Mesendoderm (in vitro differentiated cells): ENCODE results near the gene CDH8.

Experiments
- DNase-seq: peaks from one replicate; pipeline ENCODE4 v3.0.0; 2013
- H2AK5ac ChIP-seq: 2 replicates; pipeline ENCODE4 v1.6.1; 2013; ENCODE audit warnings: low read length, inconsistent platforms
- H2BK120ac ChIP-seq: 2 replicates; pipeline ENCODE4 v1.6.1; 2013; ENCODE audit warnings: low read depth, mild to moderate bottlenecking, low read length, moderate library complexity, mixed read lengths
- H2BK15ac ChIP-seq: replicated peaks from 2 replicates; pipeline ENCODE4 v1.6.1; 2013; ENCODE audit warnings: low read depth, mild to moderate bottlenecking, moderate library complexity
- H2BK5ac ChIP-seq: 2 replicates; pipeline ENCODE4 v1.6.1; 2013; ENCODE audit warnings: low read length, inconsistent platforms
- H3K18ac ChIP-seq: 2 replicates; pipeline ENCODE4 v1.6.1; 2013; ENCODE audit warnings: mild to moderate bottlenecking, low read length, mixed read lengths
- H3K23ac ChIP-seq: one replicate; pipeline ENCODE4 v1.6.1; 2013; ENCODE audit warnings: low read length
- H3K27ac ChIP-seq: 2 replicates; pipeline ENCODE4 v1.5.1; 2013; ENCODE audit warnings: low read depth, mild to moderate bottlenecking, inconsistent platforms, low read length, moderate library complexity
- H3K27me3 ChIP-seq: 2 replicates; pipeline ENCODE4 v1.6.1; 2013; ENCODE audit warnings: low read length, control low read depth, mild to moderate bottlenecking, inconsistent platforms; ENCODE audit not compliant: insufficient read depth, poor library complexity
- H3K36me3 ChIP-seq: 2 replicates; pipeline ENCODE4 v1.6.1; 2013; ENCODE audit warnings: low read length, inconsistent platforms; ENCODE audit not compliant: control insufficient read depth, insufficient read depth
- H3K4ac ChIP-seq: one replicate; pipeline ENCODE4 v1.6.1; 2013; ENCODE audit warnings: low read depth, mild to moderate bottlenecking, low read length, moderate library complexity
- H3K4me1 ChIP-seq: 2 replicates; pipeline ENCODE4 v1.6.1; 2013; ENCODE audit warnings: low read depth, low read length, inconsistent platforms; ENCODE audit not compliant: control insufficient read depth
- H3K4me2 ChIP-seq: 2 replicates; pipeline ENCODE4 v1.6.1; 2013; ENCODE audit warnings: low read length
- H3K4me3 ChIP-seq: 2 replicates; pipeline ENCODE4 v1.5.1; 2013; ENCODE audit warnings: mild to moderate bottlenecking, low read length
- H3K56ac ChIP-seq: one replicate; pipeline ENCODE4 v1.6.1; 2013; ENCODE audit warnings: low read length
- H3K79me1 ChIP-seq: 2 replicates; pipeline ENCODE4 v1.6.1; 2013; ENCODE audit warnings: low read length, inconsistent platforms
- H3K79me2 ChIP-seq: 2 replicates; pipeline ENCODE4 v1.6.1; 2013; ENCODE audit warnings: mild to moderate bottlenecking, low read length; ENCODE audit not compliant: control insufficient read depth, insufficient read depth
- H3K9ac ChIP-seq: 2 replicates; pipeline ENCODE4 v1.6.1; 2013; ENCODE audit warnings: low read length, inconsistent platforms
- H4K5ac ChIP-seq: one replicate; pipeline ENCODE4 v1.6.1; 2013; ENCODE audit warnings: low read length
- H4K8ac ChIP-seq: one replicate; pipeline ENCODE4 v1.6.1; 2013; ENCODE audit warnings: low read depth, mild to moderate bottlenecking, control low read depth, low read length, moderate library complexity
- WGBS: extraction: QIAGEN DNeasy Blood & Tissue Kit; methylation state at CpG from one replicate; pipeline ENCODE4 v1.1.7; 2013; ENCODE audit warnings: low lambda C conversion rate, missing lambda C conversion rate; ENCODE audit not compliant: insufficient coverage; ENCODE audit errors: extremely low coverage; 5-methylcytosine and 5-hydroxymethylcytosine counted together

Gene CDH8

GRCh38 chr16:62014319-62014923, 21.8 kb downstream of the CDH8 start:
- H2BK15ac ChIP-seq = no peak overlapping the region
- H3K79me2 ChIP-seq = no peaks in the 10 kb centered on the region
- no peak overlapping the region for H3K23ac ChIP-seq
- H3K27ac ChIP-seq = no peak overlapping the region
- no peak overlapping the region for H4K5ac ChIP-seq
- DNase-seq = no peak
- no peak overlapping the region for H2BK120ac ChIP-seq
- H3K27me3 ChIP-seq = no peaks in the 10 kb centered on the region
- H2AK5ac ChIP-seq = no peak overlapping the region
- no CpG with 5 or more reads among the region's 8 CpGs for WGBS
- no peak overlapping the region for H3K4me2 ChIP-seq
- H2BK5ac ChIP-seq = no peak overlapping the region
- H3K18ac ChIP-seq = no peak overlapping the region
- no peaks in the 10 kb centered on the region for H3K4me1 ChIP-seq
- no peaks in the 10 kb centered on the region for H3K79me1 ChIP-seq
- H3K56ac ChIP-seq = no peak overlapping the region
- no peaks in the 10 kb centered on the region for H3K36me3 ChIP-seq
- no peak overlapping the region for H3K9ac ChIP-seq
- no peak overlapping the region for H3K4me3 ChIP-seq
- no peak overlapping the region for H3K4ac ChIP-seq
- no peak overlapping the region for H4K8ac ChIP-seq

- Histone ChIP-seq H3K9ac (no peak overlapping the region), H2BK15ac (no peak overlapping the region), H2AK5ac (no peak overlapping the region), H4K8ac (no peak overlapping the region), H3K4me3 (no peak overlapping the region), H3K23ac (no peak overlapping the region), H2BK5ac (no peak overlapping the region), H3K27ac (no peak overlapping the region), H3K27me3 (no peaks in the 10 kb centered on the region), H3K4me2 (no peak overlapping the region), H3K4me1 (no peaks in the 10 kb centered on the region), H3K36me3 (no peaks in the 10 kb centered on the region), H3K56ac (no peak overlapping the region), H3K79me2 (no peaks in the 10 kb centered on the region), H3K18ac (no peak overlapping the region), H3K79me1 (no peaks in the 10 kb centered on the region), H4K5ac (no peak overlapping the region), H3K4ac (no peak overlapping the region), H2BK120ac (no peak overlapping the region)
- WGBS = no CpG with 5 or more reads among the region's 4 CpGs
- no peak for DNase-seq
Observed at GRCh38 chr16:62010186-62010585, 26.1 kb downstream of the CDH8 start.

- no peaks in the 10 kb centered on the region for H3K36me3 ChIP-seq
- H3K56ac ChIP-seq = no peak overlapping the region
- no peak overlapping the region for H3K23ac ChIP-seq
- no peak overlapping the region for H3K27ac ChIP-seq
- H4K5ac ChIP-seq = no peak overlapping the region
- no CpG with 5 or more reads among the region's 2 CpGs for WGBS
- no peak for DNase-seq
- H2AK5ac ChIP-seq = no peak overlapping the region
- H3K18ac ChIP-seq = no peak overlapping the region
- H3K4me1 ChIP-seq = no peaks in the 10 kb centered on the region
- H3K9ac ChIP-seq = no peak overlapping the region
- no peak overlapping the region for H3K4ac ChIP-seq
- H2BK5ac ChIP-seq = no peak overlapping the region
- H3K4me2 ChIP-seq = no peak overlapping the region
- no peak overlapping the region for H2BK15ac ChIP-seq
- no peak overlapping the region for H3K4me3 ChIP-seq
- no peaks in the 10 kb centered on the region for H3K79me2 ChIP-seq
- H3K79me1 ChIP-seq = no peaks in the 10 kb centered on the region
- H2BK120ac ChIP-seq = no peak overlapping the region
- H3K27me3 ChIP-seq = no peaks in the 10 kb centered on the region
- H4K8ac ChIP-seq = no peak overlapping the region
Observed at GRCh38 chr16:61998460-61998859, 37.8 kb downstream of the CDH8 start.

- H3K9ac ChIP-seq = no peak overlapping the region
- no peak overlapping the region for H4K5ac ChIP-seq
Observed at GRCh38 chr16:61993108-61993507, 43.1 kb downstream of the CDH8 start.

GRCh38 chr16:61987474-61988012, 48.7 kb downstream of the CDH8 start:
- no peak overlapping the region for H3K18ac ChIP-seq
- H3K4ac ChIP-seq = no peak overlapping the region
- no peak overlapping the region for H3K23ac ChIP-seq
- H3K56ac ChIP-seq = no peak overlapping the region
- no peak overlapping the region for H2AK5ac ChIP-seq
- no peaks in the 10 kb centered on the region for H3K27me3 ChIP-seq
- H4K8ac ChIP-seq = no peak overlapping the region
- H2BK5ac ChIP-seq = no peak overlapping the region
- H2BK120ac ChIP-seq = no peak overlapping the region
- H3K4me2 ChIP-seq = no peak overlapping the region
- no peak overlapping the region for H3K4me3 ChIP-seq
- no peak overlapping the region for H4K5ac ChIP-seq
- no peaks in the 10 kb centered on the region for H3K79me2 ChIP-seq
- no peak for DNase-seq
- H2BK15ac ChIP-seq = no peak overlapping the region
- no peaks in the 10 kb centered on the region for H3K79me1 ChIP-seq
- H3K4me1 ChIP-seq = peaks cover 2% of the 10 kb centered on the region
- no peak overlapping the region for H3K9ac ChIP-seq
- H3K36me3 ChIP-seq = no peaks in the 10 kb centered on the region
- no peak overlapping the region for H3K27ac ChIP-seq
- no CpG with 5 or more reads among the region's 6 CpGs for WGBS

More at GRCh38 chr16:61993108-61993507, 43.1 kb downstream of the CDH8 start:
- Histone ChIP-seq H3K27me3 (no peaks in the 10 kb centered on the region), H2BK120ac (no peak overlapping the region), H3K4ac (no peak overlapping the region), H3K18ac (no peak overlapping the region), H2AK5ac (no peak overlapping the region), H2BK15ac (no peak overlapping the region), H3K4me1 (no peaks in the 10 kb centered on the region), H3K56ac (no peak overlapping the region), H3K27ac (no peak overlapping the region), H2BK5ac (no peak overlapping the region), H3K79me1 (no peaks in the 10 kb centered on the region), H3K23ac (no peak overlapping the region), H3K4me3 (no peak overlapping the region), H3K79me2 (no peaks in the 10 kb centered on the region), H4K8ac (no peak overlapping the region), H3K36me3 (no peaks in the 10 kb centered on the region), H3K4me2 (no peak overlapping the region)
- WGBS = no CpG with 5 or more reads among the region's 3 CpGs
- DNase-seq = no peak

- Histone ChIP-seq H3K4me3 (no peak overlapping the region), H3K56ac (no peak overlapping the region), H3K36me3 (no peaks in the 10 kb centered on the region), H2BK5ac (no peak overlapping the region), H3K18ac (no peak overlapping the region), H3K27ac (no peak overlapping the region), H3K23ac (no peak overlapping the region), H4K8ac (no peak overlapping the region), H2AK5ac (no peak overlapping the region), H2BK120ac (no peak overlapping the region), H3K4me1 (no peaks in the 10 kb centered on the region), H3K4me2 (no peak overlapping the region), H2BK15ac (no peak overlapping the region), H4K5ac (no peak overlapping the region), H3K79me1 (no peaks in the 10 kb centered on the region), H3K4ac (no peak overlapping the region), H3K9ac (no peak overlapping the region), H3K27me3 (no peaks in the 10 kb centered on the region), H3K79me2 (no peaks in the 10 kb centered on the region)
- WGBS = no CpG with 5 or more reads among the region's 4 CpGs
- no peak for DNase-seq
Observed at GRCh38 chr16:61969077-61969382, 67.2 kb downstream of the CDH8 start.
